ENCODE results near the gene C20orf144.
A peak's percentile ranks its signal among the peaks of the same experiment; 100 is the strongest.

C20orf144 gene

DNA sequence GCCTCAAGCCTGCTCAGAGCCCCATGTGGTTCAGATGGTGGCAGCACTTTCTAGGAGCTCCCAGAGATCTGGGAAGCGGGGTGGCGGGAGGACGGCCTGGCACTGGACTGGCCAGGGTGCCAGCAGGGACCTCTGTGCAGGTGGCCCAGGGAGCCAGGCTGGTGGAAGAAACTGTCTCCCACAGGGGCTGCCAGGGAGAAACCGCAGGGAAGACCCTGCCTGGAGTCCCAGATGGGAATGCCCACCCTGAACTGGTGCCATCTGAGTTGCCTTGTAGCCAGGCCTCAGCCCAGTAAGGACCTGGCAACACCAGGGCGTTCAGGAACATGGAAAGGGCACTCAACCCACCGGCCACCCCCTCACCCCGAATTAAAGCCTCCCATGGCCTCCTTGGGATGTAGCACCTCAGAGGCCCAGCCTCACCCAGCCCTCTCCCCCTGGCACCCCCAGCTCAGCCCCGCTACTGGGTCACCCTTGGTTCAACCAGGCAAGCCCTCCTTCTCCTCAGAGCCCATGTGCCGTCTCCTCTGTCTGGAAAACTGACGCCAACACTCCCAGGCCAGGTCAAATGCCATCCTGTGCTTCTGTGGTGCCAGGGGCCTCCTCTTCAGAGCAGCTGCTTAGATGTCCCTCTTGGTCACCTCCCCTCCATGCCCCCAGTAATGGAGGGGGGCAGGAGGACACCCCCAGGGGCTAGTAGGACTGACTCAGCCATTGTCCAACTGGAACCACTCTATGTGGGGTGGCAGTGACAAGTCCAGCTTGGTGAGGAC is 5.9 kb upstream of the C20orf144 start:
- Mint-ChIP-seq H3K4me1 (peaks cover 12% of the 10 kb centered on the region), H3K36me3 (ENCODE audit: low read depth) (no peaks in the 10 kb centered on the region), H3K9me3 (no peaks in the 10 kb centered on the region), H3K27me3 (ENCODE audit: low read depth) (no peaks in the 10 kb centered on the region), H3K4me3 (no peak overlapping the region), H3K27ac (no peak overlapping the region)
- TF ChIP-seq, protein P1, sequence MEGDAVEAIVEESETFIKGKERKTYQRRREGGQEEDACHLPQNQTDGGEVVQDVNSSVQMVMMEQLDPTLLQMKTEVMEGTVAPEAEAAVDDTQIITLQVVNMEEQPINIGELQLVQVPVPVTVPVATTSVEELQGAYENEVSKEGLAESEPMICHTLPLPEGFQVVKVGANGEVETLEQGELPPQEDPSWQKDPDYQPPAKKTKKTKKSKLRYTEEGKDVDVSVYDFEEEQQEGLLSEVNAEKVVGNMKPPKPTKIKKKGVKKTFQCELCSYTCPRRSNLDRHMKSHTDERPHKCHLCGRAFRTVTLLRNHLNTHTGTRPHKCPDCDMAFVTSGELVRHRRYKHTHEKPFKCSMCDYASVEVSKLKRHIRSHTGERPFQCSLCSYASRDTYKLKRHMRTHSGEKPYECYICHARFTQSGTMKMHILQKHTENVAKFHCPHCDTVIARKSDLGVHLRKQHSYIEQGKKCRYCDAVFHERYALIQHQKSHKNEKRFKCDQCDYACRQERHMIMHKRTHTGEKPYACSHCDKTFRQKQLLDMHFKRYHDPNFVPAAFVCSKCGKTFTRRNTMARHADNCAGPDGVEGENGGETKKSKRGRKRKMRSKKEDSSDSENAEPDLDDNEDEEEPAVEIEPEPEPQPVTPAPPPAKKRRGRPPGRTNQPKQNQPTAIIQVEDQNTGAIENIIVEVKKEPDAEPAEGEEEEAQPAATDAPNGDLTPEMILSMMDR (IDR thresholded peaks at IDR 0.05; ENCODE audit: unreplicated experiment in 3 of 3) = no peak

DNA sequence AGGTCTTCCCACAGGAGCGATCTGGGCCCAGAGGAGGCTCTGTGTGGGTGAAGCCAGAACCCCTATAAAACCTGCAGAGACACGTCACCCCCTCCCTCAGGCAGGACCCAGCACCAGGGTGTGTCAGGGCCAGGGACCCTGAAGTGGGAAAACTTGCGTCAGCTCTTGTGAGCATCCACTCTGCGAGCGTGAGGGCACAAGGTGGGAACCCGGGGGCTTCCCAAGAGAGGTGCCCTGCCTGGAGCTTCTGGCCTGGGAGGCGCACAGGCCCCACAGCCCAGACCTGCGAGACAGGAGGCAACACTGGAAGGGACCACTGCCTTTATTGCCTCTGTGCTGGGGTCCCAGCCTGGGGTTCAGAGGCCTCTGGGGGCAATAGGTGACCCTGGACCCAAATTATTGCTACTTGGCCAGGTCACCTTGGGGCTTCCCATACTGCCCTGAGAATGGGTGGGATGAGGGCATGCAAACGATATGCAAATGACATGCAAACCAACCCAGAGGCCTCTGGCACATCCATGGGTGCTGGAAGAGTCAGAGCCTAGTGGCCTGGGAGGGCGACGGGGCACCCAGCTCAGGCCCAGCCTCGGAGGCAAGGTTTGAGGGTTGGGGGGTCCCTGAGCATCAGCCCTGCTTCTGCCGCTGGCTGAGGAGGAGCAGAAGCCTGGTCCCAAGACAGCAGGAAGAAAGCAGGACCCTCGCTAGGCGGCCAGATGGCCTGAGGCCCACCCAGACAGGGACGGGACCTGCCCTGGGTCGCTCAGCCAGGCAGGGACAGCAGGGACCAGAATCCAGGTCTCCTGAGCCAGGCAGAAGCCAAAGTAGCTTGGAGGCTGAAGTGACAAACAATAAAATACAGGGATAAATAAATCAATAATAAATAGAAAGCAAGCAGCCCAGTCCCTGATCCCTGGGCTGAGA is 5.1 kb upstream of the C20orf144 start:
- H3K4me3 Mint-ChIP-seq = no peak overlapping the region
- peaks cover 12% of the 10 kb centered on the region for H3K4me1 Mint-ChIP-seq
- no peaks in the 10 kb centered on the region for H3K36me3 Mint-ChIP-seq (ENCODE audit: low read depth)
- H3K9me3 Mint-ChIP-seq = no peaks in the 10 kb centered on the region
- no peaks in the 10 kb centered on the region for H3K27me3 Mint-ChIP-seq (ENCODE audit: low read depth)
- TF ChIP-seq, protein P1 (IDR thresholded peaks at IDR 0.05; ENCODE audit: unreplicated experiment in 3 of 3) = no peak
- H3K27ac Mint-ChIP-seq = no peak overlapping the region

DNA sequence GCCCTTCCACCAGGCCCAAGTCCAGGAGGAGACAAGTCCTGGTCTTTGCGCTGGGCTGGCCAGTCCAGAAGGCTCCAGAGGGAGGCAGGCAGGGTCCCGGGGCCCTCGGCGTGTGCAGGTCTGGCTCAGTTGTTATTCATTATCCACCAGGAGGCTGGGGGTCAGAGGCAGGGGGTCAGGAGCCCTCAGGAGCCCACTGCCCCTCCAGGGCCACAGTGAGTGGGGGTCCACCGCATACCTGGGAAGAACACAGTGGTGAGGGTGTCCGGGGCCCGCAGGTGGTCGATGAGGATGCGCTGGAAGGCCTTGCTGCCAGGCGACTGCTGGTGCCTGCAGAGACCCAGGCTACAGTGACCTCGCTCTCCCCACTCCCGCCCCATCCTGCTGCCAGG is 4.4 kb upstream of the C20orf144 start:
- TF ChIP-seq, protein P1 (IDR thresholded peaks at IDR 0.05; ENCODE audit: unreplicated experiment in 3 of 3) = no peak
- Mint-ChIP-seq H3K4me3 (no peak overlapping the region), H3K27me3 (ENCODE audit: low read depth) (no peaks in the 10 kb centered on the region)

DNA sequence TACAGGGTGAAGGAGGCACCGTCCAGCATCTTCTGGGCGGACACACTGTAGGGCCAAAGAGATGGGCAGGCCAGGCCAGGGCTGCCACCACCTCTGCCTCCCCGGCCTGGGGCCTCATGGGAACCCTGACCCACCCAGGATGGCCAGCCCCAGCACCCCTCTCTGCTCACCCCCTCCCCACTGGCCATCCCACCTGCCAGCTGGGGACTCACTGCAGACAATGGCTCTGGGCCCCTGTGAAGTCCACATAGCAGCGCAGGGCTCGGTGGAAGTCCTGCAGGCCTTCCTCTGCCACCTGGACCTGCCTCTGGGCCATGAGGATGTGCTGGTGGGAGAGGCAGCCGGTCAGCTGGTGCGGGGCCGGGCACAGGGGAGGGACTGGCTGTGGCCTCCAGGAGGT is 3.6 kb upstream of the C20orf144 start:
- Mint-ChIP-seq H3K27me3 (ENCODE audit: low read depth) (no peaks in the 10 kb centered on the region), H3K27ac (peak overlapping the region in 1 of 3 experiments; percentile 83), H3K4me1 (peaks cover 6% of the 10 kb centered on the region), H3K9me3 (no peaks in the 10 kb centered on the region), H3K4me3 (no peak overlapping the region), H3K36me3 (ENCODE audit: low read depth) (no peaks in the 10 kb centered on the region)
- TF ChIP-seq, protein P1 (IDR thresholded peaks at IDR 0.05; ENCODE audit: unreplicated experiment in 3 of 3) = no peak

More for the DNA sequence above, 4.4 kb upstream of the C20orf144 start:
- no peak overlapping the region for H3K27ac Mint-ChIP-seq
- no peaks in the 10 kb centered on the region for H3K9me3 Mint-ChIP-seq
- no peaks in the 10 kb centered on the region for H3K36me3 Mint-ChIP-seq (ENCODE audit: low read depth)
- H3K4me1 Mint-ChIP-seq = peaks cover 12% of the 10 kb centered on the region

DNA sequence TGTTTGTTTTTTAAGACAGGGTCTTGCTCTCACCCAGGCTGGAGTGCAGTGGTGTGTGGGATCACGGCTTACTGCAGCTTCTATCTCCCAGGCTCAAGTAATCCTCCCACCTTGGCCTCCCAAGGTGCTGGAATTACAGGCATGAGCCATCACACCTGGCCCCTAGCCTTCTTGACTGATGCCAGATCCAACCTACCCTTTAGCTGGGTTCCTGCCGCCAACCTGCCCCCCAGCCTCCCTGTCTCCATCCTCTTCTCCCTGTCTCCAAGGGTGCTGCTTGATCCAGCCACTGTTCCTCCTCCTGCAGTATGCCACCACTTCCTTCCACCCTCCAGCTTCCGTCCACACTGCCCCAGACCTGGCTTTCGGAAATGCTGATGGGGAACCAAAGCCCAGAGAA is 3.2 kb upstream of the C20orf144 start:
- TF ChIP-seq, protein P1 (IDR thresholded peaks at IDR 0.05; ENCODE audit: unreplicated experiment in 3 of 3) = no peak
- Mint-ChIP-seq H3K4me3 (peak overlapping the region in 1 of 3 experiments; percentile 9), H3K9me3 (no peaks in the 10 kb centered on the region), H3K36me3 (ENCODE audit: low read depth) (no peaks in the 10 kb centered on the region), H3K27me3 (ENCODE audit: low read depth) (no peaks in the 10 kb centered on the region), H3K27ac (peak overlapping the region in 2 of 3 experiments; percentile 24 to 83), H3K4me1 (peaks cover 2% of the 10 kb centered on the region)

All from nephron (organoid).